Vagina (tissue), 2 donors: ENCODE data around the gene TPPP. TPM values are rescaled to one million over a fixed set of nuclear protein-coding genes. Genes with fewer than 3 reads are reported as not detected.

ENCODE experiments used
- DNase-seq, 2 donors: peaks; one replicate each; pipeline ENCODE4 v3.0.0-alpha.2; 2017; ENCODE audit errors: extremely low spot score in 2 of 2
- H3K27ac ChIP-seq: fragments of 200-600 bp; sonication (generic); one replicate; pipeline ENCODE4 v1.5.1; 2019
- H3K27me3 ChIP-seq: fragments of 200-600 bp; sonication (generic); one replicate; pipeline ENCODE4 v1.5.1; 2019
- H3K36me3 ChIP-seq, 2 donors: fragments of 200-600 bp; sonication (generic); one replicate each; pipeline ENCODE4 v1.5.1; 2017 to 2019
- H3K4me1 ChIP-seq: fragments of 200-600 bp; sonication (generic); one replicate; pipeline ENCODE4 v1.5.1; 2019
- H3K4me3 ChIP-seq, 2 donors: fragments of 200-600 bp; sonication (generic); 1 replicate in 1 of 2; 2 replicates in 1 of 2; pipeline ENCODE4 v1.5.1; 2016 to 2019
- H3K9me3 ChIP-seq: fragments of 200-600 bp; sonication (generic); one replicate; pipeline ENCODE4 v1.5.1; 2019
- CTCF ChIP-seq, 3 experiments: fragments of 450-650 bp in 2 of 3; fragments of 200-600 bp in 1 of 3; sonication (generic) in 1 of 3; IDR thresholded peaks; one replicate each; pipeline ENCODE4 v1.5.1; 2017 to 2019; ENCODE audit warnings: antibody characterized with exemption in 3 of 3, mild to moderate bottlenecking in 2 of 3, moderate library complexity in 2 of 3
- POLR2A ChIP-seq, 2 donors: fragments of 450-650 bp; IDR thresholded peaks; one replicate each; pipeline ENCODE4 v1.6.1; 2017; ENCODE audit warnings: antibody characterized with exemption in 2 of 2, mild to moderate bottlenecking in 2 of 2, moderate library complexity in 2 of 2
- POLR2AphosphoS5 ChIP-seq, 2 donors: sonication (generic); formaldehyde crosslinking; IDR thresholded peaks; one replicate each; pipeline ENCODE4 v1.9.0; 2017; ENCODE audit warnings: antibody characterized with exemption in 2 of 2, mild to moderate bottlenecking in 2 of 2, low read depth in 1 of 2; ENCODE audit not compliant: insufficient read depth in 1 of 2
- intact Hi-C: fragments of 100-400 bp; cut with DNase I; formaldehyde crosslinking; loops from one replicate; pipeline ENCODE4 v1.15.1; 2023
- total RNA-seq: library from RNA; depleted of rRNA; stranded (reverse); fragments of >200 nt; gene quantifications from one replicate; pipeline ENCODE4 v1.2.3, GENCODE V29; 2016

The TPPP gene
- total RNA-seq, 1 donor from 2014 or later, result 4.7 TPM

GRCh38 chr5:625516-625915 lies 67.6 kb downstream of the TPPP start:
- H3K4me1 ChIP-seq, result no peaks in the 10 kb centered on the region
- no peak overlapping the region for H3K4me3 ChIP-seq
- no peaks in the 10 kb centered on the region for H3K27me3 ChIP-seq
- no peak for DNase-seq
- TF ChIP-seq POLR2A (IDR thresholded peaks at IDR 0.05) (no peak), POLR2AphosphoS5 (IDR thresholded peaks at IDR 0.05; ENCODE audit: insufficient read depth in 1 of 2, low read depth in 1 of 2) (no peak), CTCF (IDR thresholded peaks at IDR 0.05) (no peak)
- H3K9me3 ChIP-seq, result no peaks in the 10 kb centered on the region
- H3K36me3 ChIP-seq, result peaks cover 0 to 15% of the 10 kb centered on the region in 2 donors
- no peak overlapping the region for H3K27ac ChIP-seq
- intact Hi-C loops, result no loop called here

DNA sequence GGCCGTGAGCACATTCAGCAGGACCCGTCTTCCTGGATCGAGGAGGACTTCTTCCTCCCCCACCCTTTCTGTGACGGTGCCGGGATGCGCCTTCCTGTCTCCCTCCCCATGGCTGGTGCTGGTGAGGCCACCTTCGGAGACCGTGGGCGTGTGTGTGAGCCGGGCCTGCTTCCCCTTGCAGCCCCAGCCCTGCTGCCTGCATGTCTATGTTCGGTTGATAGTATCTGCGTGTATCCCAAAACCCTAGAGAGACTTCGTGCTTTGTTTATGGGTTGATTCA lies 68.3 kb downstream of the TPPP start:
- H3K36me3 ChIP-seq, result peaks cover 0 to 21% of the 10 kb centered on the region in 2 donors
- no peak for DNase-seq

GRCh38 chr5:624118-624950 lies 68.8 kb downstream of the TPPP start:
- Histone ChIP-seq H3K27me3 (no peaks in the 10 kb centered on the region), H3K4me3 (no peak overlapping the region), H3K9me3 (no peaks in the 10 kb centered on the region), H3K4me1 (no peaks in the 10 kb centered on the region), H3K36me3 (peaks cover 0 to 27% of the 10 kb centered on the region in 2 donors), H3K27ac (no peak overlapping the region)
- DNase-seq, result no peak
- intact Hi-C loops, result no loop called here
- TF ChIP-seq CTCF (IDR thresholded peaks at IDR 0.05) (no peak), POLR2A (IDR thresholded peaks at IDR 0.05) (no peak), POLR2AphosphoS5 (IDR thresholded peaks at IDR 0.05; ENCODE audit: insufficient read depth in 1 of 2, low read depth in 1 of 2) (no peak)

More for the DNA sequence above, 68.3 kb downstream of the TPPP start:
- TF ChIP-seq POLR2AphosphoS5 (IDR thresholded peaks at IDR 0.05; ENCODE audit: insufficient read depth in 1 of 2, low read depth in 1 of 2) (no peak), CTCF (IDR thresholded peaks at IDR 0.05) (no peak), POLR2A (IDR thresholded peaks at IDR 0.05) (no peak)
- Histone ChIP-seq H3K4me1 (no peaks in the 10 kb centered on the region), H3K9me3 (no peaks in the 10 kb centered on the region), H3K27me3 (no peaks in the 10 kb centered on the region), H3K4me3 (no peak overlapping the region), H3K27ac (no peak overlapping the region)
- intact Hi-C loops, result no loop called here

GRCh38 chr5:623531-623930 lies 69.6 kb downstream of the TPPP start:
- Histone ChIP-seq H3K27me3 (no peaks in the 10 kb centered on the region), H3K4me3 (no peak overlapping the region), H3K9me3 (no peaks in the 10 kb centered on the region), H3K4me1 (no peaks in the 10 kb centered on the region), H3K36me3 (peaks cover 0 to 31% of the 10 kb centered on the region in 2 donors), H3K27ac (no peak overlapping the region)
- TF ChIP-seq POLR2AphosphoS5 (IDR thresholded peaks at IDR 0.05; ENCODE audit: insufficient read depth in 1 of 2, low read depth in 1 of 2) (no peak), POLR2A (IDR thresholded peaks at IDR 0.05) (no peak), CTCF (IDR thresholded peaks at IDR 0.05) (no peak)
- no peak for DNase-seq
- intact Hi-C loops, result no loop called here

DNA sequence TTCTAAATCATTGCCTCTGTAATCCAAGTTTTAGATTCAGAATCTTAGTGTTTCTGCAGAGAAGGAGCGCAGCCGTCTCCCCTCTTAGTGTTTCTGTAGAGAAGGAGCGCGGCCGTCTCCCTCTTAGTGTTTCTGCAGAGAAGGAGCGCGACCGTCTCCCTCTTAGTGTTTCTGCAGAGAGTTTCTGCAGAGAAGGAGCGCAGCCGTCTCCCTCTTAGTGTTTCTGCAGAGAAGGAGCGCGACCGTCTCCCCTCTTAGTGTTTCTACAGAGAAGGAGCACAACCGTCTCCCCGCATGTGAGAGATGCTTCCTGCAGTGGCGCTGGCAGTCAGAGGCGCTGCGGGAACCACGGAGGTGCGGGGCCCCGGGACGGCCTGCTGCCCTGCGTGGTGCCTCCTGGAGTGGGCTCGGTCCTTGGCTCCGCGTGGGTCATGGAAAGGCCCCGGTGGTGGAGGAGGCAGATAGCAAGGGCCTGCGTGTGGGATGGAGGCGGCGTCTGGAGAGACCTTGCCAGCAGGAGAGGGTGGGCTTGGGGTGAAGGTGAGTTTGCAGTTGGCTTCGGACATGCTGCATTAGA lies 70.1 kb downstream of the TPPP start:
- no peaks in the 10 kb centered on the region for H3K9me3 ChIP-seq
- H3K27me3 ChIP-seq, result no peaks in the 10 kb centered on the region
- H3K36me3 ChIP-seq, result peaks cover 0 to 31% of the 10 kb centered on the region in 2 donors
- intact Hi-C loops, result no loop called here
- no peaks in the 10 kb centered on the region for H3K4me1 ChIP-seq
- no peak for DNase-seq
- no peak overlapping the region for H3K27ac ChIP-seq
- no peak overlapping the region for H3K4me3 ChIP-seq
- no peak for TF ChIP-seq POLR2AphosphoS5 (IDR thresholded peaks at IDR 0.05; ENCODE audit: insufficient read depth in 1 of 2, low read depth in 1 of 2)
- no peak for TF ChIP-seq CTCF (IDR thresholded peaks at IDR 0.05)
- TF ChIP-seq POLR2A (IDR thresholded peaks at IDR 0.05), result no peak
